Measurements from ENCODE around the gene TGFB1I1.

GRCh38 chr16:31513126-31513525, 41.2 kb downstream of the TGFB1I1 start:
- TF ChIP-seq EZH2 (IDR thresholded peaks at IDR 0.05; ENCODE audit: low read depth, unreplicated experiment) = no peak
- TF ChIP-seq, protein P1, sequence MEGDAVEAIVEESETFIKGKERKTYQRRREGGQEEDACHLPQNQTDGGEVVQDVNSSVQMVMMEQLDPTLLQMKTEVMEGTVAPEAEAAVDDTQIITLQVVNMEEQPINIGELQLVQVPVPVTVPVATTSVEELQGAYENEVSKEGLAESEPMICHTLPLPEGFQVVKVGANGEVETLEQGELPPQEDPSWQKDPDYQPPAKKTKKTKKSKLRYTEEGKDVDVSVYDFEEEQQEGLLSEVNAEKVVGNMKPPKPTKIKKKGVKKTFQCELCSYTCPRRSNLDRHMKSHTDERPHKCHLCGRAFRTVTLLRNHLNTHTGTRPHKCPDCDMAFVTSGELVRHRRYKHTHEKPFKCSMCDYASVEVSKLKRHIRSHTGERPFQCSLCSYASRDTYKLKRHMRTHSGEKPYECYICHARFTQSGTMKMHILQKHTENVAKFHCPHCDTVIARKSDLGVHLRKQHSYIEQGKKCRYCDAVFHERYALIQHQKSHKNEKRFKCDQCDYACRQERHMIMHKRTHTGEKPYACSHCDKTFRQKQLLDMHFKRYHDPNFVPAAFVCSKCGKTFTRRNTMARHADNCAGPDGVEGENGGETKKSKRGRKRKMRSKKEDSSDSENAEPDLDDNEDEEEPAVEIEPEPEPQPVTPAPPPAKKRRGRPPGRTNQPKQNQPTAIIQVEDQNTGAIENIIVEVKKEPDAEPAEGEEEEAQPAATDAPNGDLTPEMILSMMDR (conservative IDR thresholded peaks at IDR 0.05; ENCODE audit: low read depth in 2 of 2) = no peak
- TF ChIP-seq, protein P2, sequence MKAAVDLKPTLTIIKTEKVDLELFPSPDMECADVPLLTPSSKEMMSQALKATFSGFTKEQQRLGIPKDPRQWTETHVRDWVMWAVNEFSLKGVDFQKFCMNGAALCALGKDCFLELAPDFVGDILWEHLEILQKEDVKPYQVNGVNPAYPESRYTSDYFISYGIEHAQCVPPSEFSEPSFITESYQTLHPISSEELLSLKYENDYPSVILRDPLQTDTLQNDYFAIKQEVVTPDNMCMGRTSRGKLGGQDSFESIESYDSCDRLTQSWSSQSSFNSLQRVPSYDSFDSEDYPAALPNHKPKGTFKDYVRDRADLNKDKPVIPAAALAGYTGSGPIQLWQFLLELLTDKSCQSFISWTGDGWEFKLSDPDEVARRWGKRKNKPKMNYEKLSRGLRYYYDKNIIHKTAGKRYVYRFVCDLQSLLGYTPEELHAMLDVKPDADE (IDR thresholded peaks at IDR 0.05) = no peak
- no peak for TF ChIP-seq EZH2phosphoT487 (IDR thresholded peaks at IDR 0.05; ENCODE audit: unreplicated experiment)
- no peak for TF ChIP-seq POLR2AphosphoS5 (IDR thresholded peaks at IDR 0.05; ENCODE audit: low read depth)
- TF ChIP-seq JUNB (IDR thresholded peaks at IDR 0.05; ENCODE audit: unreplicated experiment) = no peak
- no peak for TF ChIP-seq REST (IDR thresholded peaks at IDR 0.05; ENCODE audit: unreplicated experiment)
- TF ChIP-seq CREB1 (CRISPR knock-in tag; IDR thresholded peaks at IDR 0.05; ENCODE audit: low read depth) = no peak
- no peak for TF ChIP-seq ZNF114 (CRISPR knock-in tag; IDR thresholded peaks at IDR 0.05)
- TF ChIP-seq NANOG (IDR thresholded peaks at IDR 0.05; ENCODE audit: borderline replicate concordance) = no peak

Measured in GM23338 (cell line).